Stimulated activated CD8-positive, alpha-beta memory T cell treated with anti-CD3 and anti-CD28 coated beads, Interleukin-12 subunit alpha, Interleukin-12 subunit beta, amount 100 ng/mL, for 24 hours (primary cell): ENCODE data around the gene AOC3.
"Not testable (repeated sequence)": the region's sequence is repeated elsewhere in the genome, so short reads cannot be mapped to it uniquely, and the experiment has no call there.

ENCODE experiments used
- DNase-seq: peaks from one replicate; pipeline ENCODE4 v3.0.0-alpha.2; 2020; ENCODE audit errors: extremely low read depth

AOC3 gene

DNA sequence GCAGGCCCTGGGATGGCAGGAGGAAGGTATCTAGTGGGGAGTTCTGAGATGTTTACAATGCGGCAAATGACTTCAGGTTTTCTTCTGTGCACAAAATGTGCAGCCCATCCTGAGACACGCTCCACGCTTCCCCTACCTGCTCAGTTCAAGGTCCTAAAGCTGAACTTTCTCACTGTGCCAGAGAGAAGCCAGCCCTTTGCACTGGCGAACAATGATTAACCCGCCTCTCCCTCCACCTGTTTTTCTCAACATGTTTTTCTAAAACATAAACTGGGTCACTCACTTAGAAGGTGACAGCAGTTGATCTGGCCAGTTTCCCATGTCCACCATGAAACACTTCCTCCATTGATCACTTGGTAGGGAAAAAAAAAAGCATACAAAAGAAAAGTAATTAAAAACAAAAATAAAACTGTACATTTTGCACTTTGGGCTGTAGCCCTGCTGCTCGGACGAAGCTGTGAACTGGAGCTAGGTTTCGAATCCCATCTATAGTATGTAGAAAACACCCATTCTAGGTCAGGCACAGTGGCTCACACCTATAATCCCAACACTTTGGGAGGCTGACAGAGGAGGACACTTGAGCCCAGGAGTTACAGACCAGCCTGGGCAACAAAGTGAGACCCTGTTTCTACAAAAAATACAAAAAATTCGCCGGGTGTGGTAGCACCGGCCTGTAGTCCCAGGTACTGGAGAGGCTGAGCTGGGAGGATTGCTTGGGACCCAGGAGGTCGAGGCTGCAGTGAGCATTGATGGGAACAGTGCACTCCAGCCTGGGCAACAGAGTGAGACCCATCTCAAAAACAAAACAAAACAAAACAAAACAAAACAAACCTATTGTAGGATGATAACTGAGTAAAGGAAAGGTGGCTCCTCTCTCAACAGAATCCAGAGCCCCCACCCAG is 43.5 kb downstream of the AOC3 start:
- DNase-seq: no peak

DNA sequence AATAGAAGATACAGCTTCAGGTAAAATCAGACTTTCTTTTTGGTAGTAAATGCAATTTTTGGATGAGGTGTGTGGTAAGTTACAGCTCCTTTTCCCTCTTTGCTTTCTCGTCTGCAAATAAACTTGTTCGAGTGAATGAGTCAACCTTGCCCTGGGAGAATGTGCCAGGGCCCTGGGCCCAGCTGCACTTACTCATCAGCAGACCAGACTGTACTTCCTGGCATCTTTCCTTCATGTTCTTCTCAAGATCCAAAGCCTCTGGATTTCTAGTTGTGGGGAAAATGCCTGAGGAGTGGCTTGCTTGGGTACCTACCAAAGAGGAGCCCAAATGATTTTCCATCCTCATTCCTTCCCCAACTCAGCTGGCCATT is 44.2 kb downstream of the AOC3 start:
- no peak for DNase-seq

DNA sequence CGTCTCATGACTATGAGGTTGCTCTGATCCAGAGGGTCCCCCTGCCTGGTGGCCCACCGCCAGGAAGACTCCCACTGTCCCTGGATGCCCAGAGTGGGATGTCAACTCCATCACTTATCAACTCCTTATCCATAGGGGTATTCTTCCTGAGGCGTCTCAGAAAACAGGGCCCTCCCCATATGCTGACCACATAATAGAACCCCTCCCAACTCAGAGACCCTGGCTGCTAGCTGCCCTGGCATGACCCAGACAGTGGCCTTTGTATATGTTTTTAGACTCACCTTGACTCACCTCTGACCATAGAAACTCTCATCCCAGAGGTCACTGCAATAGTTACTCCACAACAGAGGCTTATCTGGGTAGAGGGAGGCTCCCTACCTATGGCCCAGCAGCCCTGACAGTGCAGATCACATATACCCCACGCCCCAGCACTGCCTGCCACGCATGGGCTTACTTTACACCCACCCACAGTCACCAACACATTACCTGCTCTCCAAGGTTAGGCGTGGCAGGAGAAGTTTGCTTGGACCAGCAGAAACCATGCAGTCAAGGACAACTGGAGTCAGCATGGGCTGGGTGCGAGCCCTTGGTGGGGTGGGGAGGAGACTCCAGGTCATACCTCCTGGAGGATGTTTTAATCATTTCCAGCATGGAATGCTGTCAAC is 47.3 kb downstream of the AOC3 start:
- no peak for DNase-seq

DNA sequence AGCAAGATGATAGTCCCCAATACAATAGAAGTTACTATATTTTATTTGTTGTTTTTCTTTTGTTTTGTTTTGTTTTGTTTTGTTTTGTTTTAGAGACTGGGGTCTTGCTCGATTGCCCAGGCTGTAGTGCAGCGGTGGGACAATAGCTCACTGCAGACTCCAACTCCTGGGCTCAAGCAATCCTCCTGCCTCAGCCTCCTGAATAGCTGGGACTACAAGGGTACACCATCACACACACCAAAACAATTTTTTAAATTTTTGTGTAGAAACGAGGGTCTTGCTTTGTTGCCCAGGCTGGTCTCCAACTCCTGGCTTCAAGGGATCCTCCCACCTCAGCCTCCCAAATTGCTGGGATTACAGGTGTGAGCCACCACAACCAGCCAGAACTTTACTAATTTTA is 49.0 kb downstream of the AOC3 start:
- DNase-seq: not testable (repeated sequence)

DNA sequence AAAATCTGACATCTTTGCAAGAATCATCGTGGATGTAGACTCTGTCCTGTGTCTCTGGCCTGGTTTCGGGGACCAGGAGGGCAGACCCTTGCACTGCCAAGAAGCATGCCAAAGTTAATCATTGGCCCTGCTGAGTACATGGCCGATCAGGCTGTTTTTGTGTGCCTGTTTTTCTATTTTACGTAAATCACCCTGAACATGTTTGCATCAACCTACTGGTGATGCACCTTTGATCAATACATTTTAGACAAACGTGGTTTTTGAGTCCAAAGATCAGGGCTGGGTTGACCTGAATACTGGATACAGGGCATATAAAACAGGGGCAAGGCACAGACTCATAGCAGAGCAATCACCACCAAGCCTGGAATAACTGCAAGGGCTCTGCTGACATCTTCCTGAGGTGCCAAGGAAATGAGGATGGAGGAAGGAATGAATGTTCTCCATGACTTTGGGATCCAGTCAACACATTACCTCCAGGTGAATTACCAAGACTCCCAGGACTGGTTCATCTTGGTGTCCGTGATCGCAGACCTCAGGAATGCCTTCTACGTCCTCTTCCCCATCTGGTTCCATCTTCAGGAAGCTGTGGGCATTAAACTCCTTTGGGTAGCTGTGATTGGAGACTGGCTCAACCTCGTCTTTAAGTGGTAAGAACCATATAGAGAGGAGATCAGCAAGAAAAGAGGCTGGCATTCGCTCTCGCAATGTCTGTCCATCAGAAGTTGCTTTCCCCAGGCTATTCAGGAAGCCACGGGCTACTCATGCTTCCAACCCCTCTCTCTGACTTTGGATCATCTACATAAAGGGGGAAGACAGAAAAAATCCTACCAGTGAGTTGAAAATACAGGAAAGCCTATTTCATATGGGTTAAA is 49.7 kb downstream of the AOC3 start, which contains the start of gene G6PC1:
Gene G6PC1, plus strand, starts transcription at position 340 of the 872 bp plus-strand sequence. Its CDS starts 78 bp downstream, at position 418.
- DNase-seq: no peak

DNA sequence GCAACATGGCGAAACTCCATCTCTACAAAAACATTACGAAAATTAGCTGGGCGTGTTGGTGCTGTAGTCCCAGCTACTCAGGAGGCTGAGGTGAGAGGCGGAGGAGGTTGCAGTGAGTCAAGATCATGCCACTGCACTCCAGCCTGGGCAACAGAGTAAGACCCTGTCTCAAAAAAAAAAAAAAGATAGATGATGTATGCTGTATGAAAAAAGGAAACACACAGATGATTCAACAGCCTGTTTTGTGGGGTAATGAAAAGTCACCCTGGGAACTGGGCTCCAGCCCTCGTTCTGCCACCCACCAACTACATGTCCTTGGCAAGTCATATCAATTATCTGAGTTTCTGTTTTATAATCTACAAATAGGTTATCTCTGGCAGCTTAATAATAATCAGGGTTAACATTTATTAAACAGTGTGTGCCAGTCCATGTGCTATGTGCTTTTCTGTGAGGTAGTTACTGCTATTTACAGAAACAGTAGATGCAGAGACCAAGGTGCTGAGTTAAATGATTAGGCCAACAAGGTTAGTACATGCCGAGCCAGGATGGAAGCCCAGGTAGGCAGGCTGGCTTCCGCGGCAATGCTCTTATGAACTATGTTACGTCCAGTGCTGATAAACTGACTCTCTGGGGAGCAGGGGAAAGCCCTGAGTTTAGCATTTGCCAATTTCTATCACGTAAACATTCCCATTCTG is 50.7 kb downstream of the AOC3 start:
- DNase-seq: no peak

DNA sequence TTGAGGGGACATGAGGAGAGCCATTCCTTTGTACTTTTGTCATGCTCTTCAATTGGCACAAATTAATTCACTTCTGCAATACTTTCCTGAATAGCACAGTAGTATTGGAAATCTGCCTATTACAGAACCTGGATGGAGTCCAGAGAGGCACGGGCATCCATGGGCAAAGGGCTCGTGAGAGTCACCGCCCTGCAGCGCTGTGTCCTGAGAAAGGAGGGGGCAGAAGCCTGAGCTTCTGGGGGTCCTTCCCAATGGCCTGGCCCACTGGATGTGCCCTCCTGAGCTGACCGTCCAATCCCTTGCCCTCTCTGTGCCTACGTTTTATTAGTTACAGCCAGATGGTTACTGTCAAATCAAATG is 53.1 kb downstream of the AOC3 start:
- no peak for DNase-seq

DNA sequence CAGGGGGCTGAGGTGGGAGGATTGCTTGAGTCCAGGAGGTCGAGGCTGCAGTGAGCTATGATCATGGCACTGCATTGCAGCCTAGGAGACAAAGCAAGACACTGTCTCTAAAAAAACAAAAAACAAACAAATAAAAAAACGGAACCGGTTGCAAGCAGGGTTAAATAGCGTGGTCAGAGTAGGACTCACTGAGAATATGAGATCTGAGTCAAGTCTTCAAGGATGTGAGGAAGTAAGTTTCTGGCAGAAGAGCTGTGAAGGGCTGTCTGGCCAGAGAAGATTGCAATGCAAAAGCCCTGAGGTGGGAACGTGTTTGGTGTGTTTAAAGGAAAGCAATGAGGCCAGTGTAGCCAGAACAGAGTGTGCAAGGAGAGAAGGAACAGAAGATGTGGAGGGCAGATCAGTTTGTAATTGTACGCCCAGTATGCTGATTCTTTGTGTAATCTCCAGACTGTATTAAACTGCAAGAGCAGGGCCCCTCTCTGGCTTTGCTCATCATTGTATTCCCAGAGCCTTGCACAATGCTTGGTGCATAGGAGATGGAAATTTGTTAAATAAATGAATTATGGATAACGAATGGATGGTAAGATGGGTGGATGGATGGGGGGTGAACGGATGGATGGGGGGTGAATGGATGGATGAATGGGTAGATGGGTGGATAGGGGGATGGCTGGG is 55.9 kb downstream of the AOC3 start:
- no peak for DNase-seq
